Neural cell (in vitro differentiated cells): Measurements from ENCODE around the gene TMEM176B.

Source experiments
- CTCF ChIP-seq: fragments of 450-650 bp; IDR thresholded peaks from 2 replicates; pipeline ENCODE4 v1.5.1; 2014; ENCODE audit warnings: antibody characterized with exemption, mild to moderate bottlenecking, moderate library complexity; ENCODE audit not compliant: poor library complexity, severe bottlenecking
- EP300 ChIP-seq: fragments of 450-650 bp; conservative IDR thresholded peaks from 2 replicates; pipeline ENCODE4 v1.6.1; 2014; ENCODE audit warnings: antibody characterized with exemption, mild to moderate bottlenecking, moderate library complexity; ENCODE audit not compliant: poor library complexity, severe bottlenecking
- EZH2 ChIP-seq: fragments of 200-600, 300-800 bp; shearing (Covaris generic), sonication (generic); IDR thresholded peaks from 2 replicates; pipeline ENCODE4 v1.6.1; 2014; ENCODE audit warnings: antibody characterized with exemption, low read length, borderline replicate concordance, mild to moderate bottlenecking; ENCODE audit not compliant: insufficient read depth, poor library complexity, severe bottlenecking
- MXI1 ChIP-seq: fragments of 450-650 bp; conservative IDR thresholded peaks from 2 replicates; pipeline ENCODE4 v1.6.1; 2014; ENCODE audit warnings: antibody characterized with exemption, mild to moderate bottlenecking; ENCODE audit not compliant: poor library complexity, severe bottlenecking
- POLR2AphosphoS5 ChIP-seq: IDR thresholded peaks from 2 replicates; pipeline ENCODE4 v1.6.1; 2012
- RAD21 ChIP-seq: fragments of 450-650 bp; conservative IDR thresholded peaks from 2 replicates; pipeline ENCODE4 v1.6.1; 2014; ENCODE audit warnings: antibody characterized with exemption, mild to moderate bottlenecking, moderate library complexity
- SMC3 ChIP-seq: fragments of 450-650 bp; conservative IDR thresholded peaks from 2 replicates; pipeline ENCODE4 v1.6.1; 2014; ENCODE audit warnings: antibody characterized with exemption, mild to moderate bottlenecking, moderate library complexity; ENCODE audit not compliant: poor library complexity
- TAF1 ChIP-seq: IDR thresholded peaks from 2 replicates; pipeline ENCODE4 v1.6.1; 2012; ENCODE audit warnings: low read depth
- TF ChIP-seq, protein P1 (sequence below): IDR thresholded peaks from 2 replicates; pipeline ENCODE4 v1.6.1; 2012; ENCODE audit warnings: borderline replicate concordance

GRCh38 chr7:150784954-150785353 is 15.2 kb downstream of the TMEM176B start:
- no peak for TF ChIP-seq CTCF
- TF ChIP-seq POLR2AphosphoS5 = no peak
- TF ChIP-seq EP300 = no peak
- TF ChIP-seq, protein P1, sequence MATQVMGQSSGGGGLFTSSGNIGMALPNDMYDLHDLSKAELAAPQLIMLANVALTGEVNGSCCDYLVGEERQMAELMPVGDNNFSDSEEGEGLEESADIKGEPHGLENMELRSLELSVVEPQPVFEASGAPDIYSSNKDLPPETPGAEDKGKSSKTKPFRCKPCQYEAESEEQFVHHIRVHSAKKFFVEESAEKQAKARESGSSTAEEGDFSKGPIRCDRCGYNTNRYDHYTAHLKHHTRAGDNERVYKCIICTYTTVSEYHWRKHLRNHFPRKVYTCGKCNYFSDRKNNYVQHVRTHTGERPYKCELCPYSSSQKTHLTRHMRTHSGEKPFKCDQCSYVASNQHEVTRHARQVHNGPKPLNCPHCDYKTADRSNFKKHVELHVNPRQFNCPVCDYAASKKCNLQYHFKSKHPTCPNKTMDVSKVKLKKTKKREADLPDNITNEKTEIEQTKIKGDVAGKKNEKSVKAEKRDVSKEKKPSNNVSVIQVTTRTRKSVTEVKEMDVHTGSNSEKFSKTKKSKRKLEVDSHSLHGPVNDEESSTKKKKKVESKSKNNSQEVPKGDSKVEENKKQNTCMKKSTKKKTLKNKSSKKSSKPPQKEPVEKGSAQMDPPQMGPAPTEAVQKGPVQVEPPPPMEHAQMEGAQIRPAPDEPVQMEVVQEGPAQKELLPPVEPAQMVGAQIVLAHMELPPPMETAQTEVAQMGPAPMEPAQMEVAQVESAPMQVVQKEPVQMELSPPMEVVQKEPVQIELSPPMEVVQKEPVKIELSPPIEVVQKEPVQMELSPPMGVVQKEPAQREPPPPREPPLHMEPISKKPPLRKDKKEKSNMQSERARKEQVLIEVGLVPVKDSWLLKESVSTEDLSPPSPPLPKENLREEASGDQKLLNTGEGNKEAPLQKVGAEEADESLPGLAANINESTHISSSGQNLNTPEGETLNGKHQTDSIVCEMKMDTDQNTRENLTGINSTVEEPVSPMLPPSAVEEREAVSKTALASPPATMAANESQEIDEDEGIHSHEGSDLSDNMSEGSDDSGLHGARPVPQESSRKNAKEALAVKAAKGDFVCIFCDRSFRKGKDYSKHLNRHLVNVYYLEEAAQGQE = no peak
- TF ChIP-seq MXI1 = no peak
- TF ChIP-seq TAF1 = no peak
- no peak for TF ChIP-seq EZH2
- no peak for TF ChIP-seq RAD21
- TF ChIP-seq SMC3 = no peak
